ENCODE measurements around the gene AFF3. TPM values are rescaled to one million over a fixed set of nuclear protein-coding genes. Genes with fewer than 3 reads are reported as not detected.

Gene AFF3
- total and polyA plus RNA-seq, 2 of the 8 experiments (the other 6 are each of a cell fraction or from before 2014, with no cell fraction given) = 0.27 to 3.0 TPM

DNA sequence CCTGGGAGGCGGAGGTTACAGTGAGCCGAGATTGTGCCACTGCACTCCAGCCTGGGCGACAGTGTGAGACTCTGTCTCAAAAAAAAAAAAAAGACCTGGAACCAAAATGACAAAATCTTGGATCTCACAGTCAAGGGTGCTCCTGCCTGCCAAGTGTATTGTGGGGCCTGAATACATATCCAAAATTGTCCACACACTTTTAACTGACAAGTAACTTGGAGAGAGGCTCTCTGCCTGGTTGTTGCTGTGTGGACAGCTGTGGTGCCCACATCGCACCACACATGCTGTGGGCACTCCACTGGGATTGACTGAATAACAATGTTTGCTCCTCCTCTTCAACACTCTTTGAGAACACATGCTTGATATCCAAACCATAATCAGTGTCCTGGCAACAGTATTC, 534.9 kb downstream of the AFF3 start (continued):
- TF ChIP-seq, protein P1, sequence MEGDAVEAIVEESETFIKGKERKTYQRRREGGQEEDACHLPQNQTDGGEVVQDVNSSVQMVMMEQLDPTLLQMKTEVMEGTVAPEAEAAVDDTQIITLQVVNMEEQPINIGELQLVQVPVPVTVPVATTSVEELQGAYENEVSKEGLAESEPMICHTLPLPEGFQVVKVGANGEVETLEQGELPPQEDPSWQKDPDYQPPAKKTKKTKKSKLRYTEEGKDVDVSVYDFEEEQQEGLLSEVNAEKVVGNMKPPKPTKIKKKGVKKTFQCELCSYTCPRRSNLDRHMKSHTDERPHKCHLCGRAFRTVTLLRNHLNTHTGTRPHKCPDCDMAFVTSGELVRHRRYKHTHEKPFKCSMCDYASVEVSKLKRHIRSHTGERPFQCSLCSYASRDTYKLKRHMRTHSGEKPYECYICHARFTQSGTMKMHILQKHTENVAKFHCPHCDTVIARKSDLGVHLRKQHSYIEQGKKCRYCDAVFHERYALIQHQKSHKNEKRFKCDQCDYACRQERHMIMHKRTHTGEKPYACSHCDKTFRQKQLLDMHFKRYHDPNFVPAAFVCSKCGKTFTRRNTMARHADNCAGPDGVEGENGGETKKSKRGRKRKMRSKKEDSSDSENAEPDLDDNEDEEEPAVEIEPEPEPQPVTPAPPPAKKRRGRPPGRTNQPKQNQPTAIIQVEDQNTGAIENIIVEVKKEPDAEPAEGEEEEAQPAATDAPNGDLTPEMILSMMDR (IDR thresholded peaks at IDR 0.05; ENCODE audit: control extremely low read depth in 1 of 3, insufficient read depth in 1 of 3, low read depth in 1 of 3, low read length in 3 of 3) = no peak
- no peak for TF ChIP-seq TBP (IDR thresholded peaks at IDR 0.05; ENCODE audit: low read depth, low read length)
- TF ChIP-seq CHD2 (IDR thresholded peaks at IDR 0.05; ENCODE audit: low read length) = no peak
- TF ChIP-seq CREB1 (IDR thresholded peaks at IDR 0.05) = no peak
- no peak for TF ChIP-seq FOSL1 (IDR thresholded peaks at IDR 0.05; ENCODE audit: insufficient read depth, low read depth, low read length)
- no peak for TF ChIP-seq PHF8 (conservative IDR thresholded peaks at IDR 0.05; ENCODE audit: low read depth, low read length)
